Measurements from ENCODE around the gene NF1.
"Not testable (repeated sequence)": the region's sequence is repeated elsewhere in the genome, so short reads cannot be mapped to it uniquely, and the experiment has no call there.

NF1 gene

GRCh38 chr17:31345191-31345747 is 250.5 kb downstream of the NF1 start:
- DNase-seq, result not testable (repeated sequence)

- DNase-seq, result no peak
These were observed 254.7 kb downstream of the NF1 start for GRCh38 chr17:31349454-31349853.

DNA sequence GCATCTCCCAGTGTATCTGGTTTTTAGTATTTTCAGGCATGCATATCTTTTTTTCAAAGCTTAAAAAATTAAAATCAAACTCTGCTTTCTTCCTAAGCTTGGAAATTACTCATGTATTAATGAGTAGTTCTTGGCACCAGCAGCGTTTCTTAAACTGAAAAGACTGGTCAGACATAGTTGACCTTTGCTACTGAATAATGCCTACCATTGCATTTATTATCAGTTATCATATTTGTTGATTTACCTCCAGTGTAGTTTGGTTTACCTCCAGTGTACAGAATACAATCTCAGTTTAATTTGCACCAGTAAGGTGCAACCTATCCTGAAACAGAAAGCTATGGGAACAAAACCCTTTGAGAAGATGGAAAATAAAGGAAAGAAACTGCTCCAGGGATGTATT is 261.2 kb downstream of the NF1 start:
- DNase-seq, result no peak

DNA sequence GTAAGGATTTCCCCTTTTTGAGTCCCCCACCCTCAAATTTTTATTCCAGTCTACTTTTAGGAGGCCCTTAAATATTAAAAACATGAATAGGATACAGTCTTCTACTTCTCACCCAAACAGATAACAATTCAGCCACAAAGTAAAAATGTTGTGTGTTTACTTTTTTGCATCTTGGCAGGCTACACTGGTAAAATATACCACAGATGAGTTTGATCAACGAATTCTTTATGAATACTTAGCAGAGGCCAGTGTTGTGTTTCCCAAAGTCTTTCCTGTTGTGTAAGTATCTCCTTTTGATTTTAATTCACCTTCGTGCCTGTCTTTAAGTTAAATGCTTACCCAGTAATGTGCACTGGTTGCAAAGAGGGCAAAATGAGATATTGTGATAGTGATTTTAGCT is 262.3 kb downstream of the NF1 start:
- no peak for DNase-seq

GRCh38 chr17:31357839-31358394 is 263.1 kb downstream of the NF1 start:
- DNase-seq, result no peak

DNA sequence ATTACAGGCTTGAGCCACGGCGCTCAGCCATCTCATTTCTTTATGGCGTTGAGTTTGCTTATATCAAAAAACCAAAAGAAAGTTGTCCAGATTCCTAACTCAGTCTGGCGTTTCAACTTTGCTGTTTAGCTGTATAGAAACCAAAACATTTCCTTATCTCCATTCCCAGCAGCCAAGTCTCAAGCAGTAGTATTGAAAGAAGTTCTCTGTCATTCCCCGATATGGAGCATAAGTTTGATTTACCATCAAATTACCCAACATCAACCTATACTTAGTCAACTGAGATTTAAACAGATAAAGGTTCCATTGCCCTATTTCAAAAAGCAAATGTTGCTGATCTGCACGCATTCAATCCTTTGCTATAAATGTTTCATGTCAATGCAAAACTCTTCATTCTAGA is 269.2 kb downstream of the NF1 start:
- DNase-seq, result no peak

GRCh38 chr17:31366088-31366487 is 271.3 kb downstream of the NF1 start:
- no peak for DNase-seq

- no peak for DNase-seq
These were observed 274.5 kb downstream of the NF1 start for GRCh38 chr17:31369266-31369665.

DNA sequence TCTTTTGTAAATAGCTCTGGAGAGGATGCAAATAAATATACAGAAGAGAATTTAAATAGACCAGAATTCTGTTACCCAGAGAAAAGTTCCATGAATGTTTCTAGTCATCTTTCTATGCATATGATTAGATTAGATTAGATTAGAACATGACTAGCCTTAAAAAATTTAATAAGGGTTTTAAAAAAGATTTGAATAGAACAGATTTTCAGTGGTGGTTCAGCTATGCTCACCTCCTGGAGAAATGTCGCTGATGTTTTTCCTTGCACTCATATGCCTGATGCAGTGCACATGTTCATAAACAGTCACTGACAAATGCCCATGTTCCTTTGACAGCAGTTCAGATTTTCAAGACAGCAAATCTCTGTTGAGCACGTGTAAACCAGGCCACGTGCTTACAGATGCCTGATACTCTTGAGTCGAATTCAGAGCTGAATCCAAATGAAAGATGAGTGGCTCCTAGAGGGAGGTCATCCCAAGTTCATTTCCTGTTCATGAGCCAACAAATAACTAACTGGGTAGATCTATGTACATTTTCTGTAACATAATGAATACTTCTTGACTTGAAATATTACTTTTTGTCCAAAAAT is 276.8 kb downstream of the NF1 start:
- DNase-seq, result no peak

GRCh38 chr17:31373150-31374093 is 278.6 kb downstream of the NF1 start:
- DNase-seq, result no peak

DNA sequence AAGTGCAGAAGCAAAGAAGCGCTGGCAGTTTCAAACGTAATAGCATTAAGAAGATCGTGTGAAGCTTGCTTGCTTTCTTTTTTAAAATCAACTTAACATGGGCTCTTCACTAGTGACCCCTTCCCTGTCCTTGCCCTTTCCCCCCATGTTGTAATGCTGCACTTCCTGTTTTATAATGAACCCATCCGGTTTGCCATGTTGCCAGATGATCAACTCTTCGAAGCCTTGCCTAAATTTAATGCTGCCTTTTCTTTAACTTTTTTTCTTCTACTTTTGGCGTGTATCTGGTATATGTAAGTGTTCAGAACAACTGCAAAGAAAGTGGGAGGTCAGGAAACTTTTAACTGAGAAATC is 279.3 kb downstream of the NF1 start:
- no peak for DNase-seq

DNA sequence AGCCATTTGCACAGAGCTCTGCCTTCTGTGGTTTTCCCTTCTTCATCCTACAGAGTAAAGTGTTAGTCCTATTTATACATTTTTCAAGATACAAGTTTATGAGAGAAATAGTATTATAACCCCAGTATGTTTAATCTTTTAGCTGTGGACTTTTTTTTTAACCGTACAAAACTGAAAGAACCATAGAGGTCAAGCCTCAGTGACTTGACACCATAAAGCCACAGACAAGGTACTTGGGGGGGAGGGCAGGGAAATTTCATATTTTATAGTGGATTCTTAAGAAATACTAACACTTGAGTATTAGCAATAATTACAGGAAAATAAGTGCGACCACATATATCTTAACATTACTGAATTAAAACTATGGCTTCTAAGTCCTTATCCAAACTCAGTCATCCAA is 279.7 kb downstream of the NF1 start:
- DNase-seq, result no peak

DNA sequence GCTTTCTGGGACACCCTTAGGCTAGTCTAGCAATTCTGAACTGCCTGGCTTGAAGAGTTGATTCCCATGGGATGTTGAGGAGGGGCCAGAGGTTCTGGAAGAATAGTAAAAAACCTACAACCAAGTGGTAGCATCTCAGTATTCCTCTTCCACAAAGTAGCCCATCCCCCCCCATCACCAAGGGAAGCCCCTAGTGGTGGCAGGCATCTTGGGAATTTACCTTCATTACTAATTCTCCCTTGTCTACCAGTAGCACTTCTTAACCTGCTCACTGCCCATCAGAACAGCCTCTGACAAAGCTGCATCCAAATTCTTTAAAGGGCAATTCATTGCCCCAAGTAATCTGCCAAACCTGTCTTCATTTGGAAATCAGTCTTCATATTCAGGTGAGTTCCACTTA is 283.9 kb downstream of the NF1 start:
- no peak for DNase-seq

GRCh38 chr17:31379597-31380205 is 284.9 kb downstream of the NF1 start:
- no peak for DNase-seq

- no peak for DNase-seq
These were observed 286.4 kb downstream of the NF1 start for GRCh38 chr17:31381165-31381668.

GRCh38 chr17:31382668-31383275 is 288.0 kb downstream of the NF1 start:
- not testable (repeated sequence) for DNase-seq

- DNase-seq, result not testable (repeated sequence)
These were observed 288.7 kb downstream of the NF1 start for GRCh38 chr17:31383488-31383887.

- no peak for DNase-seq
These were observed 290.9 kb downstream of the NF1 start for GRCh38 chr17:31385428-31386285.

GRCh38 chr17:31386542-31387075 is 291.8 kb downstream of the NF1 start:
- no peak for DNase-seq

DNA sequence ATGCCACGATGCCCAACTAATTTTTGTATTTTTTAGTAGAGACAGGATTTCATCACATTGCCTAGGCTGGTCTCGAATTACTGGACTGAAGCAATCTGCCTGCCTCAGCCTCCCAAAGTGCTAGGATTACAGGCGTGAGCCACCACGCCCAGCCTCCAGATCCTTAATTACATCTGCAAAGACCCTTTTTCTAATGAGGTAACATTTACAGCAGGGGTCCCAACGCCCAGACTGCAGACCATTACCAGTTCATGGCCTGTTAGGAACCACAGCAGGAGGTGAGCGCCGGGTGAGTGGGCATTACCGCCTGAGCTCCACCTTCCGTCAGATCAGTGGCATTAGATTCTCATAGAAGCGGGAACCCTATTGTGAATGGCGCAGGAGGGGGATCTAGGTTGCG is 292.7 kb downstream of the NF1 start:
- DNase-seq, result no peak

GRCh38 chr17:31388351-31388750 is 293.6 kb downstream of the NF1 start:
- DNase-seq, result no peak

Data from NCI-H2227 treated with DMSO at 0.1 percent for 48 hours (cell line).